ENCODE data around the gene TSPAN3.

GRCh38 chr15:77025941-77026411 lies 44.9 kb downstream of the TSPAN3 start:
- TF ChIP-seq CTCF (IDR thresholded peaks at IDR 0.05 in 4 of 5, conservative IDR thresholded peaks at IDR 0.05 in 1 of 5) (no peak), POLR2A (IDR thresholded peaks at IDR 0.05) (no peak)

Data from gastrocnemius medialis (tissue), 4 donors.